22Rv1 (cell line): ENCODE results near the gene RBBP8NL.

Experiments used
- CTCF ChIP-seq: fragments of 450-650 bp; IDR thresholded peaks from 2 replicates; pipeline ENCODE4 v1.5.1; 2017; ENCODE audit warnings: mild to moderate bottlenecking
- ZFX ChIP-seq: fragments of 450-650 bp; IDR thresholded peaks from 2 replicates; pipeline ENCODE4 v1.6.1; 2017; ENCODE audit warnings: antibody characterized with exemption, borderline replicate concordance

- no peak for TF ChIP-seq CTCF
- no peak for TF ChIP-seq ZFX
These were observed 34.6 kb downstream of the RBBP8NL start for GRCh38 chr20:62392621-62393334.
